Thyroid gland (tissue), 4 donors: ENCODE results near the gene PEX7.

Source experiments
- POLR2A ChIP-seq, 2 donors: fragments of 450-650 bp; IDR thresholded peaks; one replicate each; pipeline ENCODE4 v1.6.1; 2017; ENCODE audit warnings: antibody characterized with exemption in 2 of 2, mild to moderate bottlenecking in 2 of 2, moderate library complexity in 1 of 2
- TF ChIP-seq, protein P1 (sequence below), 6 experiments: fragments of 200-600 bp in 3 of 6; fragments of 450-650 bp in 3 of 6; sonication (generic) in 3 of 6; IDR thresholded peaks; one replicate each; pipeline ENCODE4 v1.5.1; 2016 to 2019; ENCODE audit warnings: antibody characterized with exemption in 6 of 6, mild to moderate bottlenecking in 2 of 6, inconsistent platforms in 1 of 6, moderate library complexity in 1 of 6

DNA sequence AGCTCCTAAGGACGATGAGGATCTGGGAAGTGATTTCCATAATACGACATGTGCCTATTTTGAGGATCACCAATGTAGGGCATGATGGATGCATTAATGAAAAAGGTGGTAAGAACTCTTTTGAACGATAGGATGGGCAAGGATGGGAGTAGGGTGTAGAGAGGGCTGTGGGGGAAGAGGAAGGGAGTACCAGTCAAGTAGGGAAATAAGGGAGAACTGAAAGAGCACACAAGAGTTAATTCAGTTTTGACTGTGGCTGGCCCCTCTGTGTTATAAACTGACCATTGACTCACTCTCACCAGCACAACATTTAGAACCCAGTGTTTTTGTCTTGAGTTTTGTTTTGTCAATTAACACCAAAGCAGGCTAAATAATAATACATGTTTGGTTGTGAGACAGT, 132.7 kb downstream of the PEX7 start:
- TF ChIP-seq, protein P1, sequence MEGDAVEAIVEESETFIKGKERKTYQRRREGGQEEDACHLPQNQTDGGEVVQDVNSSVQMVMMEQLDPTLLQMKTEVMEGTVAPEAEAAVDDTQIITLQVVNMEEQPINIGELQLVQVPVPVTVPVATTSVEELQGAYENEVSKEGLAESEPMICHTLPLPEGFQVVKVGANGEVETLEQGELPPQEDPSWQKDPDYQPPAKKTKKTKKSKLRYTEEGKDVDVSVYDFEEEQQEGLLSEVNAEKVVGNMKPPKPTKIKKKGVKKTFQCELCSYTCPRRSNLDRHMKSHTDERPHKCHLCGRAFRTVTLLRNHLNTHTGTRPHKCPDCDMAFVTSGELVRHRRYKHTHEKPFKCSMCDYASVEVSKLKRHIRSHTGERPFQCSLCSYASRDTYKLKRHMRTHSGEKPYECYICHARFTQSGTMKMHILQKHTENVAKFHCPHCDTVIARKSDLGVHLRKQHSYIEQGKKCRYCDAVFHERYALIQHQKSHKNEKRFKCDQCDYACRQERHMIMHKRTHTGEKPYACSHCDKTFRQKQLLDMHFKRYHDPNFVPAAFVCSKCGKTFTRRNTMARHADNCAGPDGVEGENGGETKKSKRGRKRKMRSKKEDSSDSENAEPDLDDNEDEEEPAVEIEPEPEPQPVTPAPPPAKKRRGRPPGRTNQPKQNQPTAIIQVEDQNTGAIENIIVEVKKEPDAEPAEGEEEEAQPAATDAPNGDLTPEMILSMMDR (IDR thresholded peaks at IDR 0.05), result no peak
- no peak for TF ChIP-seq POLR2A (IDR thresholded peaks at IDR 0.05)
